ENCODE results near the gene ZNF581.

- TF ChIP-seq POLR2AphosphoS5 (IDR thresholded peaks at IDR 0.05; ENCODE audit: insufficient read depth in 1 of 2, low read depth in 1 of 2) (no peak), CTCF (IDR thresholded peaks at IDR 0.05) (no peak), POLR2A (IDR thresholded peaks at IDR 0.05) (no peak)
These were observed 48.4 kb upstream of the ZNF581 start for GRCh38 chr19:55594996-55595545.
